ENCODE measurements around the gene SORCS3.

DNA sequence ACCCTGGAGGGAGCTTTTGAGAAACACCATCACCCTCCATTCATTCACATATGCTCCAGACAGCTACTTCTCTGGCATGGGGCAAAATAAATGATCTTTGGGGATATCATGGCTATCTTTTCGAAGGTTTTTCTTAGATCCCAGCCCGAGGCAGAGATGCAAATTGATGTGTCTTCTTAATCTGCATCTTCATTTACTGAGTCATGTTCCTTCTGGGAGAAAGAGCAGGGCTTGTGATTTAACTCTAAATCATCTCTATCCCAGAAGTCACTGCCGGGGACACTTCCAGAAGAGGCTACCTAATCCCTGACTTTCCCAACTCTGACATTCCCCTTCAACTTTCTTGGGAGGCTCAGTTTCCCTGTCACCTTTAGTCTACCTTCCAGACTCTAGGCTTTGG is 90.1 kb downstream of the SORCS3 start:
- TF ChIP-seq, protein P1, sequence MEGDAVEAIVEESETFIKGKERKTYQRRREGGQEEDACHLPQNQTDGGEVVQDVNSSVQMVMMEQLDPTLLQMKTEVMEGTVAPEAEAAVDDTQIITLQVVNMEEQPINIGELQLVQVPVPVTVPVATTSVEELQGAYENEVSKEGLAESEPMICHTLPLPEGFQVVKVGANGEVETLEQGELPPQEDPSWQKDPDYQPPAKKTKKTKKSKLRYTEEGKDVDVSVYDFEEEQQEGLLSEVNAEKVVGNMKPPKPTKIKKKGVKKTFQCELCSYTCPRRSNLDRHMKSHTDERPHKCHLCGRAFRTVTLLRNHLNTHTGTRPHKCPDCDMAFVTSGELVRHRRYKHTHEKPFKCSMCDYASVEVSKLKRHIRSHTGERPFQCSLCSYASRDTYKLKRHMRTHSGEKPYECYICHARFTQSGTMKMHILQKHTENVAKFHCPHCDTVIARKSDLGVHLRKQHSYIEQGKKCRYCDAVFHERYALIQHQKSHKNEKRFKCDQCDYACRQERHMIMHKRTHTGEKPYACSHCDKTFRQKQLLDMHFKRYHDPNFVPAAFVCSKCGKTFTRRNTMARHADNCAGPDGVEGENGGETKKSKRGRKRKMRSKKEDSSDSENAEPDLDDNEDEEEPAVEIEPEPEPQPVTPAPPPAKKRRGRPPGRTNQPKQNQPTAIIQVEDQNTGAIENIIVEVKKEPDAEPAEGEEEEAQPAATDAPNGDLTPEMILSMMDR (conservative IDR thresholded peaks at IDR 0.05) = no peak
- no peak for TF ChIP-seq EZH2 (IDR thresholded peaks at IDR 0.05; ENCODE audit: low read depth)
